Right cardiac atrium (tissue), 5 donors: ENCODE results near the gene BCAR1. TPM values are rescaled to one million over a fixed set of nuclear protein-coding genes. Genes with fewer than 3 reads are reported as not detected.
"Not testable (repeated sequence)": the region's sequence is repeated elsewhere in the genome, so short reads cannot be mapped to it uniquely, and the experiment has no call there.

ENCODE experiments used
- ATAC-seq, 2 donors: fragments of 200-7000 bp; cut with Tn5 transposase; one replicate each; pipeline versions ENCODE4 v1.8.0 to v1.9.1; 2020; ENCODE audit warnings: moderate library complexity in 2 of 2, mild to moderate bottlenecking in 1 of 2
- DNase-seq, 3 donors: peaks; one replicate each; pipeline ENCODE4 v3.0.0-alpha.2; 2020
- H3K27ac ChIP-seq: one replicate; pipeline ENCODE4 v1.5.1; 2013; ENCODE audit warnings: mild to moderate bottlenecking, low read length, control low read depth, moderate library complexity
- H3K27me3 ChIP-seq: one replicate; pipeline ENCODE4 v1.6.1; 2013; ENCODE audit not compliant: control insufficient read depth, insufficient read depth
- H3K4me1 ChIP-seq: one replicate; pipeline ENCODE4 v1.6.1; 2013; ENCODE audit warnings: low read length; ENCODE audit not compliant: control insufficient read depth, insufficient read depth
- H3K4me3 ChIP-seq: one replicate; pipeline ENCODE4 v1.5.1; 2013; ENCODE audit warnings: low read length, control low read depth
- H3K9me3 ChIP-seq: one replicate; pipeline ENCODE4 v1.6.1; 2013; ENCODE audit warnings: low read length; ENCODE audit not compliant: control insufficient read depth
- WGBS: extraction: QIAGEN DNeasy Blood & Tissue Kit; methylation state at CpG from one replicate; pipeline ENCODE4 v1.1.7; 2013; 5-methylcytosine and 5-hydroxymethylcytosine counted together
- intact Hi-C, 4 donors: fragments of 100-400 bp; cut with DNase I; formaldehyde crosslinking; loops; one replicate each; pipeline versions ENCODE4 v1.11.0 to v1.14.0; 2022 to 2023
- polyA plus RNA-seq: library from polyadenylated mRNA; stranded (reverse); fragments of 200-250 nt; gene quantifications from one replicate; pipeline ENCODE4 v1.2.3, GENCODE V29; 2013
- total RNA-seq, 4 donors: library from RNA; stranded (reverse); fragmentation: NEBNext Ultra II Directional; extraction: Animal tissue kit (Norgen Biotek cat#: 25700); gene quantifications; one replicate each; pipeline ENCODE4 v1.2.1, GENCODE V29; 2021
- donor health status: healthy with polysubstance abuse.
- donor health status: DM: no; HTN: yes; CAD: no.
- donor health status: DM: no; HTN: no; CAD: no.
- donor health status: DM: no; HTN: yes; CAD: no; lungs with severe emphysema.
- donor health status: DM: yes; HTN: yes; CAD: no.

Gene BCAR1
- total and polyA plus RNA-seq, 5 donors = 53.1 to 68.8 (median 67.9) TPM

DNA sequence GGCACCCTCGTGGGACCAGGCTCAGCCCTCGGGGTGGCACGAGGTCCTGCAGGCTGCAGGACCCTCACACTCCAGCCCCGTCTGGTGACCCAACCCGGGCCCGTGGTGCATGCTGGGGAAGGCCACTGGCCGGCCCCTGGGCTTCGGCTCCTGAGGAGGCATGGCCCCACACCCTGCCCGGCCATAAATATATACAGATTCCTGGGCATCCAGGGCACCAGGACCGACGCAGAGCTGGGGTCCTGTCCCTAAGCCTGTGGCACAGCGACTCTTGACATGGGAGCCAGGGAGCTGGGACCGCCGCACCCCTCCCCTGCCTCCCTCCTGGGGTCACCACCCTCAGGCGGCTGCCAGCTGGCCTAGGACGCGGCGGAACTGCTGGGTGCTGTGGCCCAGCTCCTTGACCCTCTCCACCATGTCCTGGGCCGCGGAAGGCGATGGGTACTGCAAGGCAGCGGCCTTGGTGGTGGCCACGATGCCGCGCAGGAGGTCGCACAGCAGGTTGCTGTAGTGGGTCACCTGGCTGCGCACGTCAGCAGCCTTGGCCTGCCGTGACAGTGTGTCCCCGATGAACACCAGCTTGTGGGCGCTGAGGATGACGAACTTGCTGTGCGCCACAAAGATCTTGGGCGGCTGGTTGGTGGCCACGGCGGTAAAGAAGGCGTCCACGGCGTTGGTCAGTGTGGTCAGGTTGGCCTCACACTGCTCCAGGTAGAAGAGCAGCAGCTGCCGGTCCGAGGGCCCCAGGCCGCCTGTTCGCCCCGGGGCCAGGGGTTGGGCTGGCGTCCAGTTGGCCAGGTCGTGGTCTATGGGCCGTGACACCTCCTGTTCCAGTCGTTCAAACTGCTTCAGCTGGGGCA, 22.0 kb downstream of the BCAR1 start:
- no peak overlapping the region for H3K27ac ChIP-seq
- no peaks in the 10 kb centered on the region for H3K27me3 ChIP-seq
- H3K9me3 ChIP-seq = no peaks in the 10 kb centered on the region
- WGBS = 89% methylated on average over 48 of the region's 48 CpGs
- intact Hi-C loops = loop anchor here in 3 of 4 donors (5.0 kb wide), 3 partner anchors 153 to 163 kb away; no protein-coding TSS in a partner anchor
- no peak for ATAC-seq
- no peaks in the 10 kb centered on the region for H3K4me1 ChIP-seq
- DNase-seq = peak in 1 of 3 donors; percentile 52
- no peak overlapping the region for H3K4me3 ChIP-seq

- ATAC-seq (no peak), DNase-seq (peak in 1 of 3 donors; percentile 22)
- no peaks in the 10 kb centered on the region for H3K27me3 ChIP-seq
- H3K4me1 ChIP-seq = no peaks in the 10 kb centered on the region
- no peak overlapping the region for H3K4me3 ChIP-seq
- 86% methylated on average over 17 of the region's 17 CpGs for WGBS
- H3K27ac ChIP-seq = no peak overlapping the region
- no peaks in the 10 kb centered on the region for H3K9me3 ChIP-seq
- intact Hi-C loops = loop anchor here in 1 of 4 donors (5.0 kb wide), 1 partner anchor 164 kb away; no protein-coding TSS in a partner anchor
Observed at GRCh38 chr16:75228143-75228976, 23.1 kb downstream of the BCAR1 start.

DNA sequence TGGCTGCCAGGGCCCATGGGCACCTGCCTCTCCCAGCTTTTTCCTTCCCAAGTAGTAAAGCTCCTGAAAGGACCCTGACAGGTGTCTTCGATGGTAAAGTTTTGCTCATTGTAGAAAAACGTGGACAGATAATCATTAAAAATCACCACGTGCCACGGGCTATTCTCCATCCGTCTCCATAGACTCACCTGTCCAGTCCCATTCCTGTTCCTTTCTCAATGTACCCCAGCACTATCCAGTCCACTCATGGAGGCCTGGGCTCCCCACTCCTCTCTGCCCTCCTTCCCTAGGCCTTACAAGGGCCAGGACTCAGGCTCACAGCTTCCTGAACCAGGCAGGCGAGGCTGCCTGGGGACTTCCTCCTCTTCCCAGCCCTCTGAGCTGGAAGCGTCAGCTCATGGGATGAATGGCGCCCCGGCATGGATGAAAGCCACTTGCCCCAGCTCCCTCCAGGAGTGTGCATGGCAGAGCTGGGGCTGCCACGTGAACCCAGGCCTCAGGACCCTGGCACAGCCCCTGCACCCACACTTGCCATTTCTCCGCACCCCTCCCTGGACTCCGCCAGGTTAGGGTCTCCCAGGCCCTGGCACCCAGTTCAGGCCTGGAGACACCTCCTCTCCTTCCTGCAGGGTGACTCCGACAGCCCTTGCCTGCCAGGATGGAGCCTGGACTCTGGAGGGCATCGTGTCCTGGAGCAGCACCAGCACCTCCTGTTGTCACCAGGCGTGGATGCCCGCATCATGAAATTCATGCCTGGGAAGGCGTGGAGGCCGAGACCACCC, 23.9 kb downstream of the BCAR1 start:
- DNase-seq (peak in 1 of 3 donors; percentile 41), ATAC-seq (no peak)
- intact Hi-C loops = loop anchor here in 1 of 4 donors (5.0 kb wide), 1 partner anchor 165 kb away; no protein-coding TSS in a partner anchor
- Histone ChIP-seq H3K9me3 (no peaks in the 10 kb centered on the region), H3K4me3 (no peak overlapping the region), H3K4me1 (no peaks in the 10 kb centered on the region), H3K27me3 (no peaks in the 10 kb centered on the region), H3K27ac (no peak overlapping the region)
- WGBS = 79% methylated on average over 18 of the region's 18 CpGs

DNA sequence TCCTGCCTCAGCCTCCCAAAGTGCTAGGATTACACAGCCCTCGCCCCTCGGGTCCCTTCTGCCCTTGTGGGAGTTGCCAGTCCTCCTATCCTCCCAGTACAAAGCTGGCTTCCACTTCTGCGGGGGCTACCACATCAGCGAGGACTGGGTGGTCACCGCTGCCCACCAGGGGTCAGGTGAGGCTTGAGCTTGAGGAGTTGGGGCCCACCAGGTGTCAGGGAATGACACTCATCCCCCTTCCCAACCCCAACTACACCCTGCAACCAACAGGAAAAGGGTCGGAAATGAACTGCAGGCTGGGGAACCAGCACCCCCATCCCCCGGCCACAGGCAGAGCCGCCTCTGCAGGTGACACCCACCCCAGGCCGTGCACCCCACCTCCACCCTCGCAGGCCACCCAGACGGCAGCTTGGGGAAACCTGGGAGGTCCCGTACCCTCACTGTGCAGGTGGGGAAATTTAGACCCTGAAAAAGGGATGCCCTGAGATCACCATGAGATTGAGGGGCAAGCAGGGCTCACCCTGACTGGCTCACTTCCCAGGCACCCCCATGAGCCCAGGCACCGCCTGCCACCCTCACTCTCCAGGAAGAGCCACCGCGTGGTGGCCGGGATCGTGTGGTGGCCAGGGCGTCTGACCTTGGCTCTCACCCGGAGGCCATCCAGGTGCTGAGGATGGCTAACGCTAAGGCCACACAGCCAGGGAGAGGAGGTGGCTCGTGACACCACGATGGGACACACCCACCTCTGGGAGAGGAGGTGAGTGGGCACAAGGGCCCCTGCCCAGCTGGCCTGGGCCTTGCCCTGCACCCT, 24.7 kb downstream of the BCAR1 start:
- no peaks in the 10 kb centered on the region for H3K4me1 ChIP-seq
- DNase-seq (peak in 1 of 3 donors; percentile 51), ATAC-seq (no peak)
- no peak overlapping the region for H3K4me3 ChIP-seq
- H3K27ac ChIP-seq = no peak overlapping the region
- 58% methylated on average over 22 of the region's 22 CpGs for WGBS
- intact Hi-C loops = loop anchor here in 1 of 4 donors (1.0 to 5.0 kb wide), 2 partner anchors 19 to 166 kb away; partner anchors contain the start of gene CTRB2
- no peaks in the 10 kb centered on the region for H3K27me3 ChIP-seq
- H3K9me3 ChIP-seq = no peaks in the 10 kb centered on the region

DNA sequence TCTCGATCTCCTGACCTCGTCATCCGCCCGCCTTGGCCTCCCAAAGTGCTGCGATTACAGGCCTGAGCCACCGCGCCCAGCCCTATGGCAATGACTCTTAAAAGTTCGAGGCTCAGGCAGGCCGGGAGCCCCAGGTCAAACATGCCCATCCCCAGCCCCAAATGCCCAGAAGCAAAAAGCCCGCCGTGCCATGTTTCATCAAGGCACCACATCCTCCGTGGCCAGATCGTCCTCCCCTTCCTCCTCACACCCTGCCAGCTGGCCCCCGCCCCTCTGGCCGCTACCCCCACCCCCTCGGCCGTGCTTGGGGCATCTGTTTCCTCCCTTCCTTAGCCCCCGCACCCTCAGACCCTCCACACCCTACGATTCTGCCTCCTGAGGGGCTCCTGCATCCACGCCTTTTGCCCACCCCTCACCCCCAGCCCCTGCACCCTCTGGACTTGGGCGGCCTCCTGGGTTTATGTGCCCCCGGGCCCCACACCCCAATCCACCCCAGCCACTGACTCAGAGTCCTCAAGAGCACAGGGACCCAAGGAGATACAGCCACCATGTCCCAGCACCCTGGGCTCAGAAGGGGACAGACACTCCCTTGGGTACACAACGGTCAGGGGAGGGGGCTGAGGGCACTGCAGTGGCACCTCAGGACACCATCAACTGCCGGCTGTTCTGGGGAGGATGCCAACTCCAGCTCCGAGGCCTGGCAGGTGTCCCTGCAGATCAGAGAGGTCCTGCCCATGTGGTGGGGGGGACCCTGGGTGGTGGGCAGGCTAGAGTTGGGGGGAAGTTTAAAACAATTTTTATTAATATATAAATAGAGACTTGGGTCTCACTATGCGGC, 25.5 kb downstream of the BCAR1 start:
- intact Hi-C loops = loop anchor here in 3 of 4 donors (1.0 to 5.0 kb wide), 3 partner anchors 19 to 166 kb away; partner anchors contain the start of gene CTRB2 (in 3 of the 3)
- Histone ChIP-seq H3K9me3 (no peaks in the 10 kb centered on the region), H3K4me3 (no peak overlapping the region), H3K27me3 (no peaks in the 10 kb centered on the region), H3K27ac (no peak overlapping the region), H3K4me1 (no peaks in the 10 kb centered on the region)
- WGBS = 70% methylated on average over 26 of the region's 26 CpGs
- DNase-seq (peak in 1 of 3 donors; percentile 72), ATAC-seq (peak in 1 of 2 donors; percentile 2)

DNA sequence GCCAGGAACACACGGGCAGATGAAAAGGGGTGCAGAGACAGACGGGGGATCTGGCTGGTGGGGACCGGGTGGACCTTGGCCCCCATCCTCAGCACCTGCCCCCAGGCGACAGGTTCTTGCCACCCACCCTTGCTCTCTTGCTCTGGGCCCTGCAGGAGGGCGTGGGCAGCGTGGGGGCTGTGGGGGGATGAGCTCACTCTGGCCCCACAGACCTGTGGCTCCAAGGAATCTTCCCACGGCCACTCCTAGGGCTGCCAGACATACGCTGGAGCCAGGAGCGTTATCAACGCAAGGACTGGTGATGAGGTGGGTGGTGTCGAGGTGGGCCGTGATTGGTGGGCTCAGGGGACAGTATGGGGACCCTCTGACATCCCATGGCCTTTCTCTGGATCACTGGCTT, 26.3 kb downstream of the BCAR1 start:
- Histone ChIP-seq H3K27me3 (no peaks in the 10 kb centered on the region), H3K9me3 (no peaks in the 10 kb centered on the region), H3K27ac (no peak overlapping the region), H3K4me3 (no peak overlapping the region), H3K4me1 (no peaks in the 10 kb centered on the region)
- ATAC-seq (peak; percentile 6 to 10), DNase-seq (peak in 2 of 3 donors; percentile 21 to 26)
- intact Hi-C loops = loop anchor here in 3 of 4 donors (2.0 to 5.0 kb wide), 2 partner anchors 18 to 167 kb away; partner anchors contain the start of gene CTRB2 (in 2 of the 3)
- 44% methylated on average over 12 of the region's 12 CpGs for WGBS

- Histone ChIP-seq H3K4me1 (no peaks in the 10 kb centered on the region), H3K9me3 (no peaks in the 10 kb centered on the region), H3K27ac (no peak overlapping the region), H3K4me3 (no peak overlapping the region), H3K27me3 (no peaks in the 10 kb centered on the region)
- WGBS = 62% methylated on average over 20 of the region's 20 CpGs
- intact Hi-C loops = loop anchor here in 3 of 4 donors (2.0 to 5.0 kb wide), 2 partner anchors 18 to 168 kb away; partner anchors contain the start of gene CTRB2 (in 2 of the 3)
- DNase-seq (peak in 1 of 3 donors; percentile 38), ATAC-seq (peak; percentile 4 to 13)
Observed at GRCh38 chr16:75224306-75225082, 26.9 kb downstream of the BCAR1 start.

DNA sequence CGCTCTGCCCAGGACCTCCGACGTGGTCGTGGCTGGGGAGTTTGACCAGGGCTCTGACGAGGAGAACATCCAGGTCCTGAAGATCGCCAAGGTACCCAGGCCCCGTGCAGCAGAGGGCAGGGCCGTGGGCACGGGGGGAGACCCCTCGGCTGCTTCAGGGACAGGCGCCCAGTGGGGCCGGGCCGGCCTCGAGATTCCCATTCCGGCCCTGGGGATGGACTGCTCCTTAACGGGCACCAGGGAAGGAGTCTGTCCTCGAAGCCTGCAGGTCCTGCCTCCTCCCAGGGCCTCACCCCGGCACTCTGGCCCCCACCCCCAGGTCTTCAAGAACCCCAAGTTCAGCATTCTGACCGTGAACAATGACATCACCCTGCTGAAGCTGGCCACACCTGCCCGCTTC, 28.3 kb downstream of the BCAR1 start:
- 78% methylated on average over 10 of the region's 20 CpGs for WGBS
- DNase-seq = peak in 1 of 3 donors; percentile 21
- ATAC-seq, H3K4me3 ChIP-seq, H3K9me3 ChIP-seq, H3K4me1 ChIP-seq, H3K27ac ChIP-seq, H3K27me3 ChIP-seq, intact Hi-C loops: not testable (repeated sequence)
